ENCODE measurements around the gene MT1F.
"Not testable (repeated sequence)": the region's sequence is repeated elsewhere in the genome, so short reads cannot be mapped to it uniquely, and the experiment has no call there.

MT1F gene

GRCh38 chr16:56645838-56646237 lies 11.9 kb upstream of the MT1F start:
- DNase-seq: no peak

GRCh38 chr16:56647641-56648431 lies 9.9 kb upstream of the MT1F start:
- DNase-seq: no peak

- DNase-seq: no peak
These were observed 8.5 kb upstream of the MT1F start for GRCh38 chr16:56649271-56649670.

GRCh38 chr16:56649820-56650219 lies 7.9 kb upstream of the MT1F start:
- DNase-seq: no peak

GRCh38 chr16:56651586-56651985 lies 6.2 kb upstream of the MT1F start, which contains the start of gene MT1B:
Gene MT1B, plus strand, starts transcription at chr16:56651886. Its CDS starts 68 bp downstream, at chr16:56651954.
- DNase-seq: no peak

GRCh38 chr16:56652600-56652999 lies 5.2 kb upstream of the MT1F start:
- no peak for DNase-seq

- DNase-seq: no peak
These were observed 4.5 kb upstream of the MT1F start for GRCh38 chr16:56653218-56653617.

GRCh38 chr16:56658327-56658875 lies 642 bp downstream of the MT1F start:
- no peak for DNase-seq

- DNase-seq: no peak
These were observed 4.9 kb downstream of the MT1F start for GRCh38 chr16:56662357-56663354.

- DNase-seq: no peak
These were observed 6.7 kb downstream of the MT1F start for GRCh38 chr16:56664506-56664905.

GRCh38 chr16:56665286-56666261 lies 7.8 kb downstream of the MT1F start:
- DNase-seq: not testable (repeated sequence)

GRCh38 chr16:56667581-56668571 lies 10.1 kb downstream of the MT1F start, which contains the start of gene MT1G:
Gene MT1G, minus strand, starts transcription at chr16:56668065. Its CDS starts 72 bp downstream, at chr16:56667993.
- DNase-seq: no peak

GRCh38 chr16:56669005-56669839 lies 11.5 kb downstream of the MT1F start, which contains the start of gene MT1H:
Gene MT1H, plus strand, starts transcription at chr16:56669814. Its CDS starts 71 bp downstream, at chr16:56669885.
- DNase-seq: no peak

GRCh38 chr16:56669840-56670619 lies 12.3 kb downstream of the MT1F start:
- no peak for DNase-seq

GRCh38 chr16:56670620-56670934 lies 12.8 kb downstream of the MT1F start:
- DNase-seq: no peak

- DNase-seq: not testable (repeated sequence)
These were observed 13.9 kb downstream of the MT1F start for GRCh38 chr16:56671691-56672090.

- not testable (repeated sequence) for DNase-seq
These were observed 14.4 kb downstream of the MT1F start for GRCh38 chr16:56672171-56672570.

- DNase-seq: no peak
These were observed 15.2 kb downstream of the MT1F start for GRCh38 chr16:56672761-56673536.

Data from femur (tissue), 1 donor.